Measurements from ENCODE around the gene PLA2G2C. TPM values are rescaled to one million over a fixed set of nuclear protein-coding genes. Genes with fewer than 3 reads are reported as not detected.

The PLA2G2C gene
- total and polyA plus RNA-seq, 2 of the 8 experiments (the other 6 are each of a cell fraction or from before 2014, with no cell fraction given), result not detected

- TF ChIP-seq POU5F1 (IDR thresholded peaks at IDR 0.05; ENCODE audit: low read depth, low read length), result no peak
- TF ChIP-seq KDM4A (IDR thresholded peaks at IDR 0.05; ENCODE audit: low read depth, low read length, severe bottlenecking), result no peak
- no peak for TF ChIP-seq FOSL1 (IDR thresholded peaks at IDR 0.05; ENCODE audit: insufficient read depth, low read depth, low read length)
- TF ChIP-seq, protein P1, sequence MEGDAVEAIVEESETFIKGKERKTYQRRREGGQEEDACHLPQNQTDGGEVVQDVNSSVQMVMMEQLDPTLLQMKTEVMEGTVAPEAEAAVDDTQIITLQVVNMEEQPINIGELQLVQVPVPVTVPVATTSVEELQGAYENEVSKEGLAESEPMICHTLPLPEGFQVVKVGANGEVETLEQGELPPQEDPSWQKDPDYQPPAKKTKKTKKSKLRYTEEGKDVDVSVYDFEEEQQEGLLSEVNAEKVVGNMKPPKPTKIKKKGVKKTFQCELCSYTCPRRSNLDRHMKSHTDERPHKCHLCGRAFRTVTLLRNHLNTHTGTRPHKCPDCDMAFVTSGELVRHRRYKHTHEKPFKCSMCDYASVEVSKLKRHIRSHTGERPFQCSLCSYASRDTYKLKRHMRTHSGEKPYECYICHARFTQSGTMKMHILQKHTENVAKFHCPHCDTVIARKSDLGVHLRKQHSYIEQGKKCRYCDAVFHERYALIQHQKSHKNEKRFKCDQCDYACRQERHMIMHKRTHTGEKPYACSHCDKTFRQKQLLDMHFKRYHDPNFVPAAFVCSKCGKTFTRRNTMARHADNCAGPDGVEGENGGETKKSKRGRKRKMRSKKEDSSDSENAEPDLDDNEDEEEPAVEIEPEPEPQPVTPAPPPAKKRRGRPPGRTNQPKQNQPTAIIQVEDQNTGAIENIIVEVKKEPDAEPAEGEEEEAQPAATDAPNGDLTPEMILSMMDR (IDR thresholded peaks at IDR 0.05; ENCODE audit: control extremely low read depth in 1 of 3, insufficient read depth in 1 of 3, low read depth in 1 of 3, low read length in 3 of 3), result no peak
- TF ChIP-seq MAX (IDR thresholded peaks at IDR 0.05), result no peak
- no peak for TF ChIP-seq HDAC2 (IDR thresholded peaks at IDR 0.05; ENCODE audit: borderline replicate concordance in 1 of 2, low read depth in 2 of 2, low read length in 2 of 2)
Observed at GRCh38 chr1:20114021-20114648, 72.2 kb downstream of the PLA2G2C start (continued).

Other genes with a start within 250 kb of the PLA2G2C start
- 0.69 and 1.0 TPM in 2 replicates for gene PLA2G2A, start 206.9 kb downstream of the PLA2G2C start, total RNA-seq (2021; fragmentation: NEBNext Ultra II Directional; extraction: Animal tissue kit (Norgen Biotek cat#: 25700))
- 2.1 and 3.7 TPM in 2 replicates for gene PLA2G2A, start 206.9 kb downstream of the PLA2G2C start, polyA plus RNA-seq (2011; rRNA removed)
- gene PLA2G5, start 116.3 kb downstream of the PLA2G2C start, total RNA-seq (2021; fragmentation: NEBNext Ultra II Directional; extraction: Animal tissue kit (Norgen Biotek cat#: 25700)), result not detected in 2 replicates
- gene PLA2G5, start 116.3 kb downstream of the PLA2G2C start, polyA plus RNA-seq (2011; rRNA removed), result 0.05 TPM in 1 of 2 replicates, not detected in the other
- not detected in 2 replicates for gene PLA2G2D, start 67.0 kb downstream of the PLA2G2C start, total RNA-seq (2021; fragmentation: NEBNext Ultra II Directional; extraction: Animal tissue kit (Norgen Biotek cat#: 25700))
- gene PLA2G2D, start 67.0 kb downstream of the PLA2G2C start, polyA plus RNA-seq (2011; rRNA removed), result not detected in 2 replicates
- not detected in 2 replicates for gene PLA2G2F, start 47.2 kb downstream of the PLA2G2C start, total RNA-seq (2021; fragmentation: NEBNext Ultra II Directional; extraction: Animal tissue kit (Norgen Biotek cat#: 25700))
- gene PLA2G2F, start 47.2 kb downstream of the PLA2G2C start, polyA plus RNA-seq (2011; rRNA removed), result not detected in 2 replicates
- gene UBXN10, start 422 bp downstream of the PLA2G2C start, total RNA-seq (2021; fragmentation: NEBNext Ultra II Directional; extraction: Animal tissue kit (Norgen Biotek cat#: 25700)), result 0.43 and 0.44 TPM in 2 replicates
- gene UBXN10, start 422 bp downstream of the PLA2G2C start, polyA plus RNA-seq (2011; rRNA removed), result 0.50 and 0.68 TPM in 2 replicates
- gene VWA5B1, start 104.4 kb upstream of the PLA2G2C start, total RNA-seq (2021; fragmentation: NEBNext Ultra II Directional; extraction: Animal tissue kit (Norgen Biotek cat#: 25700)), result 0.78 and 2.3 TPM in 2 replicates
- 0.54 and 1.3 TPM in 2 replicates for gene VWA5B1, start 104.4 kb upstream of the PLA2G2C start, polyA plus RNA-seq (2011; rRNA removed)

Data from H1 (cell line).